NCI-H748 treated with DMSO at 0.1 percent for 48 hours (cell line): Measurements from ENCODE around the gene EHD4.
A peak's percentile ranks its signal among the peaks of the same experiment; 100 is the strongest.

Source experiments
- DNase-seq: peaks from one replicate; lab custom pipeline; 2025; lab: John Stamatoyannopoulos, UW

EHD4 gene

DNA sequence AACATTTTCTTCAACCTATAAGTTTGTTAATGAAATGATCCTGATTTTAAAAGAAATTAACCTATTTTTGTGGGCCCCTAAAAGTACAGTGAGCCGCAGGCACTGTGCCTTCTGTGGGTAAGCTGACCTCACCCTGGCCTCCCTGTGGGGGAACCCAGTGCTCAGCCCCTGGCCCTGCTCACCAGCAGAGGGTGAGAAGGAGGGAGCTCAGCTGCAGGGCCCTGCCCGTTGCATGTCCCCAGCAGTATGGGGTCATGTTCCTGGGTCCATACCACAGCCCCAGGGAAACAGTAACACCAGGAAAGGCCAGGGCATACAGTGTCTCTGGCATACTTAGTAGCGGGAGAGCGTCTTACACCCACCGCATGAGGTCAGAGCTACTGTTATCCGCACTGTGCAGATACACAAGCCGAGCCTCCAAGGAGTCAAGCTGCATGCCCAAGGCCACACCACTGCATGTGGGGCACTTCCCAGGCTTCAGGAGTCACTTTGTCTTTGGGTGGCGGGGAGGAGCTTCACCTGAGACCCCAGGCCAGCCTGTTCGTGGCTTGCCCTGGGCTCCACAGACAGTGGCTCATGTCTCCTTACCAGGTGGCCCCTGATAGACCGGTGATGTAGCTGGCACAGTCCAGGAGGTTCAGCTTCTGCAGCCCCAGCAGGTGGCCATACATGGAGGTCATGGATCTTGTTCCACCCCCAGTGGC lies 22.6 kb upstream of the EHD4 start:
- DNase-seq, result no peak

DNA sequence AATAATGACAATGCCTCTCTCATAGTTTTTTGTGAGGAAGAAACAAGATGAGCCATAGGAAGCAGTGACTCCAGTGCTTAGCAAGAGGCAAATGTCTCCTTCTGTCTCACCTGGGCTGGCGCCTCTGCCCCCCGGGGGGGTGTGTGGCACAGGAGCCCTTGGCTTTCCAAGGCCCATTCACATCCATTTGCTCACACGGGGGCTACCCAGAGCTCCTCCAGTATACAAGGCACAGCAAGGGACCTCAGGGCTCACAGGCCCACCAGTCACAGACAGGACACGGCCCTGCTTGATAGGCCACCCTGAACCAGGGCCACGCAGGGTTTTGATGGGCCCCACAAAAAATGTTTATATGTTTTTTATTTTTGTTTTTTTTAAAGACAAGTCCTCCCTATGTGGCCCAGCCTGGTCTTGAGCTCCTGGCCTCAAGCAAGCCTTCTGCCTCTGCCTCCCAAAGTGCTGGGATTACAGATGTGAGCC lies 21.9 kb upstream of the EHD4 start:
- no peak for DNase-seq

GRCh38 chr15:41993472-41994170 lies 21.3 kb upstream of the EHD4 start:
- no peak for DNase-seq

- no peak for DNase-seq
These were observed 20.4 kb upstream of the EHD4 start for GRCh38 chr15:41992803-41993190.

GRCh38 chr15:41992151-41992802 lies 19.9 kb upstream of the EHD4 start:
- no peak for DNase-seq

DNA sequence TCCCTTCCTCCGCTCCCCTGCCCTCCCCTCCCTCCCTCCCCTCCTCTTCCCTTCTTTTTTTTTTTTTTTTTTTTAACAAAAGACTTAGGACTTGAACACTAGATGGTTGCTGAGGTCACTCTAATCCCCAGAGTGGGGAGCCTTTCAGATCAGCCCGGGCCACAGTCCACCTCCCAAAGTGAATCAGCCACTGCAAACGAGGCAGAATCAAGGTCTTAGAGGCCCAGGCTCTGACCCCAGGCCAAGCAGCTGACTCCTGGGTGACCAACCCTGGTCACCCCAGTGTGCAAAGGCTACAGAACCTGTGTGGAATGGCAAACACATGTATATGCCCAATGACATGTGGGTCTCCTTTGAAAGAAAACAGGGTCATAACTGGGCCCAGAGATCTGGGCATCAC lies 18.3 kb upstream of the EHD4 start:
- DNase-seq, result no peak

DNA sequence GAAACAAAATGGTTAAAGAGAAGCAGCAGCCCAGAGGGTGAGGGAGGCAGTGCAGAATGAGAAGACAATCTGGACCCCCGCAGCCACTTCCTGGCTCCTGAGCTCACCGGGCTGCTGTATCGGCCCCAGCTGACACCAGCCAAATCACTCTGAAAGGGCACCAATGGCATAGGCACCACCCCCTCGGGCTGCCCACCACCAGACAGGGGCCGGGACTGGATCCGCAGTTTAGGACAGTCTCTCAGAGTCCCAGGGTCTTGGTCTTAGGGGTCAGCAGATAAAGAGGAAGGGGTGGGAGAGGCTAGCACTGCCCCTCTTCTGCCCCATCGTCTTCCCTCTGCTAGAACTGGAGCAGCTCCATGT lies 17.9 kb upstream of the EHD4 start:
- DNase-seq, result no peak

GRCh38 chr15:41989573-41990242 lies 17.4 kb upstream of the EHD4 start:
- DNase-seq, result peak; percentile 2

- DNase-seq, result no peak
These were observed 16.7 kb upstream of the EHD4 start for GRCh38 chr15:41988896-41989572.

DNA sequence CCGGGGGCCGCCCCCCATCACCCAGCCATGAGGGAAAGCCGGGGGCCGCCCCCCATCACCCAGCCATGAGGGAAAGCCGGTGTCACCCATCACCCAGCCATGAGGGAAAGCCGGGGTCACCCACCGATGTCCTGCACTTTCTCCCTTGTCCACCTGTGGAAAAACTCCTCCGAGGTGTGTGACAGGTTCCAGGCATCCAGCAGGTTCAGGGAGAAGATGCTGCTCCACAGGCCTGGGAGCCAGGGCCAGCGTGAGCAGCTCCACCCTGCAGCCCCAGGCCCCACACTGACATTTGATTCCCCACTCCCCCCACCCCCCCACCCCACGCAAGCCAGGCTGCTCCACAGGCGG lies 15.5 kb upstream of the EHD4 start:
- no peak for DNase-seq

- no peak for DNase-seq
These were observed 15.0 kb upstream of the EHD4 start for GRCh38 chr15:41987246-41987924.

DNA sequence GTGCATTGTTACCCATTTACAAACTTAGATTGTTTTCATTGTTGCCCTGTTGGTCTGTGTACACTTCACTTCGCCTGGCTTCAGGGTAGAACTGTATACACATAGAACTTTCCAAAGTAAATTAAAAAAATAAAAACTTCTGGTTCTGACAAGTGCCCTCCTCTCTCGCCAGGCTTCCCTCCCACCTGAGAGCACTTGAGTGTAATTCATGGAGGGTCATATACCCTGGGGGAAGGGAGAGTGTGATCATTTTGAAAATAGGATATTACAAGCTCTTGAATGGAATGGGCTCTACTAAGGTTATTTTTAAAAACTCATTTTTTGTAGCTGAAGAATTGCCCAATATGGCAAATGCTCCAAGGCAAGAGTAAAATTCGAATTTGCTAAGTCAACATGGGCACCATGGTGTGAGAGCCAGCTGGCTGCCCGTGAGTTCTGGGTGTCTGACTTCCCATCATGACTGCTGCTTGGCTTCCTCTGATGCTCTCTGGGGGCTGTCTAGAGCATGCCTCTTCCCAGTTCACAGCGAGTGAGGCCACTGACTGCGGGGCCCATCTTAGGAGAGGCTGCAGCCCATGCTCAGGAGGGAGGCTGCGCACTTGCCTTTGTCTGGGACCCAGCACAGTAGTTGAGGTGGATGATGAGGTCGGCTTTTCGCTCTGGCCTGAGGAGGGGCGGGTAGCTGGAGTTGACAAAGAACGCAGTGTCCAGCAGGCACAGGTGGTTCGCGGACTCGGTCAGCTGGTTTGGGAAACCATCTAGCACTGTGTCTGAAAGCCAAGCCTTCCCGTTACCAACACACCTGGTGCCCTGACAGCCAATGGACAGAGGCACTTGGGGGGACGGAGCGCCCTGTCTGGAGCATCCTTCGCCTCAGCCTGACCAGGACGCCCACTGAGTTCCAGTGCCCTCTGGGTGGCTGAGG lies 13.1 kb upstream of the EHD4 start:
- DNase-seq, result no peak

GRCh38 chr15:41984622-41985021 lies 12.3 kb upstream of the EHD4 start:
- DNase-seq, result no peak

- DNase-seq, result no peak
These were observed 11.5 kb upstream of the EHD4 start for GRCh38 chr15:41983621-41984571.

DNA sequence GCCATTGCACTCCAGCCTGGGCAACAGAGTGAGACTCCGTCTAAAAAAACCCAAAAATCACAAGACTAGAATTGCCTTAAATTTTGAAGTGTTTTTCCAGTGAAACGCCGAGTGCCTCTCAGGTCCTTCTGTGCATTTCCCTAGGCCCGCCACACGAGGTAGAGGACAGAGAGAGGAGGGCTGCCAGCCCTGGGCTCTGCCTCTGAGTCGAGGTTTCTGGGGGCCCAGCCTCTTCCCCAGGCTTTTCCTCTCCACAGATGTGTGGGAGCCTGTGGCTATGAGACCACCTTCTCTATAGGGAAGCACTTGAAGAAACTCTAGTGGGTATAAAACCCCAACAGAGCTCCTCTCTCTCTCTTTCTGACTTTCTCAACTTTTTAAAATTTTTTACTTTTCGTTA lies 10.9 kb upstream of the EHD4 start:
- DNase-seq, result no peak

- DNase-seq, result no peak
These were observed 10.0 kb upstream of the EHD4 start for GRCh38 chr15:41982133-41982930.

- DNase-seq, result no peak
These were observed 9.2 kb upstream of the EHD4 start for GRCh38 chr15:41981371-41982132.
